Body of pancreas (tissue), 4 donors: ENCODE measurements around the gene SLC38A10.

ENCODE experiments used
- CTCF ChIP-seq, 7 experiments: fragments of 450-650 bp in 4 of 7; fragments of 200-600 bp in 3 of 7; sonication (generic) in 3 of 7; IDR thresholded peaks; one replicate each; pipeline ENCODE4 v1.5.1; 2016 to 2019; ENCODE audit warnings: antibody characterized with exemption in 7 of 7
- POLR2A ChIP-seq, 3 donors: fragments of 450-650 bp; IDR thresholded peaks; one replicate each; pipeline ENCODE4 v1.6.1; 2016; ENCODE audit warnings: antibody characterized with exemption in 3 of 3, mild to moderate bottlenecking in 2 of 3

GRCh38 chr17:81279278-81280275 lies 15.5 kb downstream of the SLC38A10 start:
- TF ChIP-seq CTCF (IDR thresholded peaks at IDR 0.05) (no peak), POLR2A (IDR thresholded peaks at IDR 0.05) (no peak)
